Measurements from ENCODE around the gene PPP2R2C. TPM values are rescaled to one million over a fixed set of nuclear protein-coding genes. Genes with fewer than 3 reads are reported as not detected.

PPP2R2C gene
- polyA plus RNA-seq, 1 of the 3 experiments (the other 2 are of a cell fraction), result 0.21 TPM

DNA sequence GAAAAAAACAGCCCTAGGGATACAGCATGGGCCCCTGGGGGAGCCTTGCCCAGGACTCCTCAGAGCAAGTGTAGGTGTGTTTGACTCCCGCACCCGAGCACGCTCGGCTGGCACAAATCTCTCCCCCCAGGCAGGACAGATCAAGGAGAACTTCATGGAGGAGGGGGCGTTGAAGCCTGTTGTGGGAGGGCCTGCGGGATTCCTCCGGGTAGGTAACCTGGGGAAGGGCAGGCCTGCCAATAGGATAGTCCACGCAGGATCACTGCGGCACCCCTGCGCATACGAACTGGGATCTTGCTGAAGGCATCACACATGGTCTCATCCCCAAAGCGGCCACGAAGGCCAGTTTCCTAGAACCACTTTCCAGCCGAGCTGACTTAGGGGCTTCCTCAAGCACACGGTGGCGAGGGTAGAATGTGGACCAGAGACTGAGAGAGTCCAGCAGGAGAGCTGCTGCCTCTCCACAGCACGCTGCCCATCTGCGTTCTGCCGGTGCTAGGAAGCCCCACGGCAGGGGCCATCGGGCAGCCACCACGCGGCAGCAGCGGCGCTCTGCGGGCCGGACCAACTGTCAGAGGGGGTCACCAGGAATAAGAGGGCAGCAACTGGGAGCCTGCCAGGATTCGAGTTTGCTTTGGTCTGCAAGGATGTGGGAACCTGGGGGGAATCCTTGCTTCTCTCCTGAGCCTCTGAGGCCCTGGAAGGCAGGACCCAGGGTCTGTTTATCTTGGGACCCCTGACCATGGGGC is 145.9 kb downstream of the PPP2R2C start:
- Histone ChIP-seq H3K9me3 (no peaks in the 10 kb centered on the region), H3K4me3 (ENCODE audit: low read depth in 2 of 2, low read length in 1 of 2) (no peak overlapping the region), H3K9me2 (no peaks in the 10 kb centered on the region), H4K20me1 (ENCODE audit: insufficient read depth) (no peaks in the 10 kb centered on the region), H3K4me1 (ENCODE audit: control insufficient read depth in 1 of 2, insufficient read depth in 2 of 2, low read depth in 1 of 2, low read length in 1 of 2) (peaks cover 0 to 3% of the 10 kb centered on the region in 2 experiments; a peak in 1 of 4 replicates), H3K79me2 (ENCODE audit: insufficient read depth) (no peaks in the 10 kb centered on the region), H3K4me2 (no peak overlapping the region), H3K27ac (ENCODE audit: low read depth in 2 of 2, low read length in 1 of 2) (no peak overlapping the region), H3F3A (replicated peaks; ENCODE audit: insufficient read depth) (no peaks in the 10 kb centered on the region), H3K27me3 (ENCODE audit: insufficient read depth) (no peaks in the 10 kb centered on the region), H3K36me3 (replicated peaks in 1 of 2; ENCODE audit: control insufficient read depth in 1 of 2, insufficient read depth in 2 of 2, low read length in 1 of 2) (no peaks in the 10 kb centered on the region), H3K9ac (no peak overlapping the region), H2AFZ (ENCODE audit: low read depth) (no peak overlapping the region)
- TF ChIP-seq, protein P1, sequence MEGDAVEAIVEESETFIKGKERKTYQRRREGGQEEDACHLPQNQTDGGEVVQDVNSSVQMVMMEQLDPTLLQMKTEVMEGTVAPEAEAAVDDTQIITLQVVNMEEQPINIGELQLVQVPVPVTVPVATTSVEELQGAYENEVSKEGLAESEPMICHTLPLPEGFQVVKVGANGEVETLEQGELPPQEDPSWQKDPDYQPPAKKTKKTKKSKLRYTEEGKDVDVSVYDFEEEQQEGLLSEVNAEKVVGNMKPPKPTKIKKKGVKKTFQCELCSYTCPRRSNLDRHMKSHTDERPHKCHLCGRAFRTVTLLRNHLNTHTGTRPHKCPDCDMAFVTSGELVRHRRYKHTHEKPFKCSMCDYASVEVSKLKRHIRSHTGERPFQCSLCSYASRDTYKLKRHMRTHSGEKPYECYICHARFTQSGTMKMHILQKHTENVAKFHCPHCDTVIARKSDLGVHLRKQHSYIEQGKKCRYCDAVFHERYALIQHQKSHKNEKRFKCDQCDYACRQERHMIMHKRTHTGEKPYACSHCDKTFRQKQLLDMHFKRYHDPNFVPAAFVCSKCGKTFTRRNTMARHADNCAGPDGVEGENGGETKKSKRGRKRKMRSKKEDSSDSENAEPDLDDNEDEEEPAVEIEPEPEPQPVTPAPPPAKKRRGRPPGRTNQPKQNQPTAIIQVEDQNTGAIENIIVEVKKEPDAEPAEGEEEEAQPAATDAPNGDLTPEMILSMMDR (IDR thresholded peaks at IDR 0.05), result no peak
- TF ChIP-seq ELF1 (IDR thresholded peaks at IDR 0.05) (no peak), FOXJ3 (CRISPR knock-in tag; IDR thresholded peaks at IDR 0.05) (no peak), EZH2phosphoT487 (IDR thresholded peaks at IDR 0.05; ENCODE audit: borderline replicate concordance, low read depth) (no peak), RAD21 (IDR thresholded peaks at IDR 0.05; ENCODE audit: low read length) (no peak), GABPA (IDR thresholded peaks at IDR 0.05; ENCODE audit: low read depth) (no peak), MEF2A (IDR thresholded peaks at IDR 0.05; ENCODE audit: borderline replicate concordance, low read depth) (no peak), SIN3A (IDR thresholded peaks at IDR 0.05; ENCODE audit: borderline replicate concordance, low read depth, low read length) (no peak), TAF1 (IDR thresholded peaks at IDR 0.05; ENCODE audit: borderline replicate concordance, low read depth, low read length) (no peak), RXRA (IDR thresholded peaks at IDR 0.05; ENCODE audit: borderline replicate concordance, low read depth) (no peak), TCF12 (IDR thresholded peaks at IDR 0.05) (no peak), EP300 (IDR thresholded peaks at IDR 0.05; ENCODE audit: borderline replicate concordance in 1 of 2, low read depth in 1 of 2, low read length in 1 of 2) (no peak), FOXM1 (IDR thresholded peaks at IDR 0.05; ENCODE audit: low read depth) (no peak)
- TF ChIP-seq, protein P2, sequence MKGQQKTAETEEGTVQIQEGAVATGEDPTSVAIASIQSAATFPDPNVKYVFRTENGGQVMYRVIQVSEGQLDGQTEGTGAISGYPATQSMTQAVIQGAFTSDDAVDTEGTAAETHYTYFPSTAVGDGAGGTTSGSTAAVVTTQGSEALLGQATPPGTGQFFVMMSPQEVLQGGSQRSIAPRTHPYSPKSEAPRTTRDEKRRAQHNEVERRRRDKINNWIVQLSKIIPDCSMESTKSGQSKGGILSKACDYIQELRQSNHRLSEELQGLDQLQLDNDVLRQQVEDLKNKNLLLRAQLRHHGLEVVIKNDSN (IDR thresholded peaks at IDR 0.05; ENCODE audit: borderline replicate concordance, low read depth), result no peak
- TF ChIP-seq, protein P3, sequence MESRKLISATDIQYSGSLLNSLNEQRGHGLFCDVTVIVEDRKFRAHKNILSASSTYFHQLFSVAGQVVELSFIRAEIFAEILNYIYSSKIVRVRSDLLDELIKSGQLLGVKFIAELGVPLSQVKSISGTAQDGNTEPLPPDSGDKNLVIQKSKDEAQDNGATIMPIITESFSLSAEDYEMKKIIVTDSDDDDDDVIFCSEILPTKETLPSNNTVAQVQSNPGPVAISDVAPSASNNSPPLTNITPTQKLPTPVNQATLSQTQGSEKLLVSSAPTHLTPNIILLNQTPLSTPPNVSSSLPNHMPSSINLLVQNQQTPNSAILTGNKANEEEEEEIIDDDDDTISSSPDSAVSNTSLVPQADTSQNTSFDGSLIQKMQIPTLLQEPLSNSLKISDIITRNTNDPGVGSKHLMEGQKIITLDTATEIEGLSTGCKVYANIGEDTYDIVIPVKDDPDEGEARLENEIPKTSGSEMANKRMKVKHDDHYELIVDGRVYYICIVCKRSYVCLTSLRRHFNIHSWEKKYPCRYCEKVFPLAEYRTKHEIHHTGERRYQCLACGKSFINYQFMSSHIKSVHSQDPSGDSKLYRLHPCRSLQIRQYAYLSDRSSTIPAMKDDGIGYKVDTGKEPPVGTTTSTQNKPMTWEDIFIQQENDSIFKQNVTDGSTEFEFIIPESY (IDR thresholded peaks at IDR 0.05; ENCODE audit: borderline replicate concordance, low read depth), result no peak
- TF ChIP-seq, protein P4, sequence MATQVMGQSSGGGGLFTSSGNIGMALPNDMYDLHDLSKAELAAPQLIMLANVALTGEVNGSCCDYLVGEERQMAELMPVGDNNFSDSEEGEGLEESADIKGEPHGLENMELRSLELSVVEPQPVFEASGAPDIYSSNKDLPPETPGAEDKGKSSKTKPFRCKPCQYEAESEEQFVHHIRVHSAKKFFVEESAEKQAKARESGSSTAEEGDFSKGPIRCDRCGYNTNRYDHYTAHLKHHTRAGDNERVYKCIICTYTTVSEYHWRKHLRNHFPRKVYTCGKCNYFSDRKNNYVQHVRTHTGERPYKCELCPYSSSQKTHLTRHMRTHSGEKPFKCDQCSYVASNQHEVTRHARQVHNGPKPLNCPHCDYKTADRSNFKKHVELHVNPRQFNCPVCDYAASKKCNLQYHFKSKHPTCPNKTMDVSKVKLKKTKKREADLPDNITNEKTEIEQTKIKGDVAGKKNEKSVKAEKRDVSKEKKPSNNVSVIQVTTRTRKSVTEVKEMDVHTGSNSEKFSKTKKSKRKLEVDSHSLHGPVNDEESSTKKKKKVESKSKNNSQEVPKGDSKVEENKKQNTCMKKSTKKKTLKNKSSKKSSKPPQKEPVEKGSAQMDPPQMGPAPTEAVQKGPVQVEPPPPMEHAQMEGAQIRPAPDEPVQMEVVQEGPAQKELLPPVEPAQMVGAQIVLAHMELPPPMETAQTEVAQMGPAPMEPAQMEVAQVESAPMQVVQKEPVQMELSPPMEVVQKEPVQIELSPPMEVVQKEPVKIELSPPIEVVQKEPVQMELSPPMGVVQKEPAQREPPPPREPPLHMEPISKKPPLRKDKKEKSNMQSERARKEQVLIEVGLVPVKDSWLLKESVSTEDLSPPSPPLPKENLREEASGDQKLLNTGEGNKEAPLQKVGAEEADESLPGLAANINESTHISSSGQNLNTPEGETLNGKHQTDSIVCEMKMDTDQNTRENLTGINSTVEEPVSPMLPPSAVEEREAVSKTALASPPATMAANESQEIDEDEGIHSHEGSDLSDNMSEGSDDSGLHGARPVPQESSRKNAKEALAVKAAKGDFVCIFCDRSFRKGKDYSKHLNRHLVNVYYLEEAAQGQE (IDR thresholded peaks at IDR 0.05; ENCODE audit: low read depth, low read length), result no peak
- TF ChIP-seq, protein P5, sequence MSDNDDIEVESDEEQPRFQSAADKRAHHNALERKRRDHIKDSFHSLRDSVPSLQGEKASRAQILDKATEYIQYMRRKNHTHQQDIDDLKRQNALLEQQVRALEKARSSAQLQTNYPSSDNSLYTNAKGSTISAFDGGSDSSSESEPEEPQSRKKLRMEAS (IDR thresholded peaks at IDR 0.05; ENCODE audit: low read depth), result no peak
- DNase-seq, result no peak
- POLR2A ChIA-PET, result no interaction called here
- CTCF ChIA-PET, result interaction anchor here (0.6 to 22.5 kb wide), 29 partner anchors 12 to 1276 kb away, joined by 3 to 1048 read pairs (median 6); partner anchors contain the start of genes JAKMIP1 and WFS1
- 75% methylated on average over 27 of the region's 28 CpGs for WGBS (ENCODE audit: low lambda C conversion rate)

Data from SK-N-SH (cell line).